Neural cell (in vitro differentiated cells): ENCODE measurements around the gene LRRC8E. TPM values are rescaled to one million over a fixed set of nuclear protein-coding genes. Genes with fewer than 3 reads are reported as not detected.

ENCODE experiments used
- H2AFZ ChIP-seq: fragments of 200-600, 300-800 bp; sonication (generic), shearing (Covaris generic); 2 replicates; pipeline ENCODE4 v1.6.0; 2014; ENCODE audit warnings: low read depth, mild to moderate bottlenecking, antibody characterized with exemption, low read length, moderate library complexity
- H3F3A ChIP-seq: fragments of 200-600 bp; shearing (Covaris generic); 2 replicates; pipeline ENCODE4 v1.6.1; 2016; ENCODE audit warnings: mild to moderate bottlenecking, moderate library complexity, mixed read lengths, antibody characterized with exemption, low read length; ENCODE audit not compliant: insufficient read depth, poor library complexity, severe bottlenecking
- H3K27ac ChIP-seq: fragments of 200-600, 300-800 bp; sonication (generic), shearing (Covaris generic); 2 replicates; pipeline ENCODE4 v1.5.1; 2014; ENCODE audit warnings: mild to moderate bottlenecking, low read length, moderate library complexity
- H3K27me3 ChIP-seq: fragments of 300-800, 200-600 bp; sonication (generic), shearing (Covaris generic); 2 replicates; pipeline ENCODE4 v1.6.0; 2014; ENCODE audit warnings: mild to moderate bottlenecking, low read depth, low read length, moderate library complexity; ENCODE audit not compliant: insufficient read depth
- H3K36me3 ChIP-seq: fragments of 300-800, 200-600 bp; sonication (generic), shearing (Covaris generic); 2 replicates; pipeline ENCODE4 v1.5.1; 2014; ENCODE audit warnings: mild to moderate bottlenecking, antibody characterized with exemption, low read length, moderate library complexity; ENCODE audit not compliant: insufficient read depth
- H3K4me2 ChIP-seq: fragments of 300-800, 200-600 bp; sonication (generic), shearing (Covaris generic); 2 replicates; pipeline ENCODE4 v1.6.0; 2014; ENCODE audit warnings: mild to moderate bottlenecking, low read length
- H3K4me3 ChIP-seq: fragments of 300-800, 200-600 bp; sonication (generic), shearing (Covaris generic); 2 replicates; pipeline ENCODE4 v1.5.1; 2014; ENCODE audit warnings: mild to moderate bottlenecking, low read length, moderate library complexity
- H3K79me2 ChIP-seq: fragments of 200-600 bp; shearing (Covaris generic); replicated peaks from 2 replicates; pipeline ENCODE4 v1.6.0; 2014; ENCODE audit warnings: mild to moderate bottlenecking, low read length, moderate library complexity; ENCODE audit not compliant: insufficient read depth
- H3K9ac ChIP-seq: fragments of 300-800, 200-600 bp; sonication (generic), shearing (Covaris generic); 2 replicates; pipeline ENCODE4 v1.6.1; 2016; ENCODE audit warnings: mild to moderate bottlenecking, low read length, mixed read lengths
- H3K9me2 ChIP-seq: fragments of 200-600 bp; shearing (Covaris generic); 2 replicates; pipeline ENCODE4 v1.6.1; 2016; ENCODE audit warnings: mild to moderate bottlenecking, low read length, mixed read lengths; ENCODE audit not compliant: insufficient read depth
- H3K9me3 ChIP-seq: fragments of 200-600, 300-800 bp; sonication (generic), shearing (Covaris generic); 2 replicates; pipeline ENCODE4 v1.6.1; 2016; ENCODE audit warnings: mild to moderate bottlenecking, mixed run types, low read length, moderate library complexity, mixed read lengths
- H4K20me1 ChIP-seq: fragments of 200-600 bp; shearing (Covaris generic); 2 replicates; pipeline ENCODE4 v1.6.1; 2016; ENCODE audit warnings: mild to moderate bottlenecking, mixed run types; ENCODE audit not compliant: insufficient read depth
- EP300 ChIP-seq: fragments of 450-650 bp; conservative IDR thresholded peaks from 2 replicates; pipeline ENCODE4 v1.6.1; 2014; ENCODE audit warnings: antibody characterized with exemption, mild to moderate bottlenecking, moderate library complexity; ENCODE audit not compliant: poor library complexity, severe bottlenecking
- EZH2 ChIP-seq: fragments of 200-600, 300-800 bp; shearing (Covaris generic), sonication (generic); IDR thresholded peaks from 2 replicates; pipeline ENCODE4 v1.6.1; 2014; ENCODE audit warnings: antibody characterized with exemption, low read length, borderline replicate concordance, mild to moderate bottlenecking; ENCODE audit not compliant: insufficient read depth, poor library complexity, severe bottlenecking
- MXI1 ChIP-seq: fragments of 450-650 bp; conservative IDR thresholded peaks from 2 replicates; pipeline ENCODE4 v1.6.1; 2014; ENCODE audit warnings: antibody characterized with exemption, mild to moderate bottlenecking; ENCODE audit not compliant: poor library complexity, severe bottlenecking
- POLR2AphosphoS5 ChIP-seq: IDR thresholded peaks from 2 replicates; pipeline ENCODE4 v1.6.1; 2012
- TAF1 ChIP-seq: IDR thresholded peaks from 2 replicates; pipeline ENCODE4 v1.6.1; 2012; ENCODE audit warnings: low read depth
- polyA plus RNA-seq: library from polyadenylated mRNA; depleted of rRNA; stranded (reverse); fragments of >200 nt; gene quantifications from 2 replicates; pipeline ENCODE4 v1.2.3, GENCODE V29; 2014
- TF ChIP-seq, protein P1 (sequence below): IDR thresholded peaks from 2 replicates; pipeline ENCODE4 v1.6.1; 2012; ENCODE audit warnings: borderline replicate concordance
- TF ChIP-seq, protein P2 (sequence below): fragments of 450-650 bp; IDR thresholded peaks from 2 replicates; pipeline ENCODE4 v1.5.1; 2014; ENCODE audit warnings: antibody characterized with exemption, mild to moderate bottlenecking, moderate library complexity; ENCODE audit not compliant: poor library complexity, severe bottlenecking

LRRC8E gene
- polyA plus RNA-seq, 1 donor from 2014 or later, result not detected

DNA sequence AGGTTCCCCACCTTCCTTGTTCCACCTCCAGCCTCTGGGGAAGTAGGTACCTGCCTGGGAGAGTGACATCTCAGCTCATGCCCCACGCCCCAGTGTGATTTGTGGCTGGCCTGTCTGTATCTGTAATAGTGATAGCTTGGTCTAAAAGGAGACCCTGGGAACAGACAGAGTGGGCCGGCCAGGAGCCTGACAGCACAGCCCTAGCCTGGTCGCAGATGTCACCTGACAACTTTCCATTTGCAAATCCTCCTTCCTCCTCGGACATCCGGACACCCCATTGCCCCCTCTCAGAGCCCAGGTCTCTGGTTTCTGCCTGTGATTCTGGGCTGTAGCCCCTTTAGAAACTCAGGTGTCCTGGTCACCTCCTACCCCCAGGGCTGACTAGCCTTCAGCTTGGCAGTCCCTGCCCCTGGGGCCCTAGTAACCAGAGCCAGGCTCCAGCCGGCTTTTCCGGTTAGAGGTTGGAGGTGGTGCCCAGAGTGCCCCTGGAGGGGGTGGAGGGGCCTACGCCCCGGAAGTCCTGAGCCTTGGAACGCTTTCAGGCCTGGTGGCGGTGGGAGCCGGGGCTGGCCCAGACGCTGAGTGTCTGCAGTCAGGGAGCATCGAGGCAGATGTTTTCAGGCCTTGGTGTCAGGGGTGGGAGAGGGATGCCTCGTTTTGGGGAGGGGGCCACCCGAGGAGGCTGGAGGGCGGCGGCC is 6.5 kb downstream of the LRRC8E start:
- TF ChIP-seq, protein P1, sequence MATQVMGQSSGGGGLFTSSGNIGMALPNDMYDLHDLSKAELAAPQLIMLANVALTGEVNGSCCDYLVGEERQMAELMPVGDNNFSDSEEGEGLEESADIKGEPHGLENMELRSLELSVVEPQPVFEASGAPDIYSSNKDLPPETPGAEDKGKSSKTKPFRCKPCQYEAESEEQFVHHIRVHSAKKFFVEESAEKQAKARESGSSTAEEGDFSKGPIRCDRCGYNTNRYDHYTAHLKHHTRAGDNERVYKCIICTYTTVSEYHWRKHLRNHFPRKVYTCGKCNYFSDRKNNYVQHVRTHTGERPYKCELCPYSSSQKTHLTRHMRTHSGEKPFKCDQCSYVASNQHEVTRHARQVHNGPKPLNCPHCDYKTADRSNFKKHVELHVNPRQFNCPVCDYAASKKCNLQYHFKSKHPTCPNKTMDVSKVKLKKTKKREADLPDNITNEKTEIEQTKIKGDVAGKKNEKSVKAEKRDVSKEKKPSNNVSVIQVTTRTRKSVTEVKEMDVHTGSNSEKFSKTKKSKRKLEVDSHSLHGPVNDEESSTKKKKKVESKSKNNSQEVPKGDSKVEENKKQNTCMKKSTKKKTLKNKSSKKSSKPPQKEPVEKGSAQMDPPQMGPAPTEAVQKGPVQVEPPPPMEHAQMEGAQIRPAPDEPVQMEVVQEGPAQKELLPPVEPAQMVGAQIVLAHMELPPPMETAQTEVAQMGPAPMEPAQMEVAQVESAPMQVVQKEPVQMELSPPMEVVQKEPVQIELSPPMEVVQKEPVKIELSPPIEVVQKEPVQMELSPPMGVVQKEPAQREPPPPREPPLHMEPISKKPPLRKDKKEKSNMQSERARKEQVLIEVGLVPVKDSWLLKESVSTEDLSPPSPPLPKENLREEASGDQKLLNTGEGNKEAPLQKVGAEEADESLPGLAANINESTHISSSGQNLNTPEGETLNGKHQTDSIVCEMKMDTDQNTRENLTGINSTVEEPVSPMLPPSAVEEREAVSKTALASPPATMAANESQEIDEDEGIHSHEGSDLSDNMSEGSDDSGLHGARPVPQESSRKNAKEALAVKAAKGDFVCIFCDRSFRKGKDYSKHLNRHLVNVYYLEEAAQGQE, result no peak
- no peak for TF ChIP-seq EP300
- TF ChIP-seq, protein P2, sequence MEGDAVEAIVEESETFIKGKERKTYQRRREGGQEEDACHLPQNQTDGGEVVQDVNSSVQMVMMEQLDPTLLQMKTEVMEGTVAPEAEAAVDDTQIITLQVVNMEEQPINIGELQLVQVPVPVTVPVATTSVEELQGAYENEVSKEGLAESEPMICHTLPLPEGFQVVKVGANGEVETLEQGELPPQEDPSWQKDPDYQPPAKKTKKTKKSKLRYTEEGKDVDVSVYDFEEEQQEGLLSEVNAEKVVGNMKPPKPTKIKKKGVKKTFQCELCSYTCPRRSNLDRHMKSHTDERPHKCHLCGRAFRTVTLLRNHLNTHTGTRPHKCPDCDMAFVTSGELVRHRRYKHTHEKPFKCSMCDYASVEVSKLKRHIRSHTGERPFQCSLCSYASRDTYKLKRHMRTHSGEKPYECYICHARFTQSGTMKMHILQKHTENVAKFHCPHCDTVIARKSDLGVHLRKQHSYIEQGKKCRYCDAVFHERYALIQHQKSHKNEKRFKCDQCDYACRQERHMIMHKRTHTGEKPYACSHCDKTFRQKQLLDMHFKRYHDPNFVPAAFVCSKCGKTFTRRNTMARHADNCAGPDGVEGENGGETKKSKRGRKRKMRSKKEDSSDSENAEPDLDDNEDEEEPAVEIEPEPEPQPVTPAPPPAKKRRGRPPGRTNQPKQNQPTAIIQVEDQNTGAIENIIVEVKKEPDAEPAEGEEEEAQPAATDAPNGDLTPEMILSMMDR, result no peak
- H3K27me3 ChIP-seq, result no peaks in the 10 kb centered on the region
- no peaks in the 10 kb centered on the region for H4K20me1 ChIP-seq
- H3K27ac ChIP-seq, result no peak overlapping the region
- H3K4me3 ChIP-seq, result no peak overlapping the region
- no peak overlapping the region for H3K4me2 ChIP-seq
- H3F3A ChIP-seq, result no peaks in the 10 kb centered on the region
- no peaks in the 10 kb centered on the region for H3K36me3 ChIP-seq
- no peak overlapping the region for H3K9ac ChIP-seq
- H2AFZ ChIP-seq, result no peak overlapping the region
- H3K9me3 ChIP-seq, result no peaks in the 10 kb centered on the region
- H3K9me2 ChIP-seq, result no peaks in the 10 kb centered on the region
- H3K79me2 ChIP-seq, result no peaks in the 10 kb centered on the region

DNA sequence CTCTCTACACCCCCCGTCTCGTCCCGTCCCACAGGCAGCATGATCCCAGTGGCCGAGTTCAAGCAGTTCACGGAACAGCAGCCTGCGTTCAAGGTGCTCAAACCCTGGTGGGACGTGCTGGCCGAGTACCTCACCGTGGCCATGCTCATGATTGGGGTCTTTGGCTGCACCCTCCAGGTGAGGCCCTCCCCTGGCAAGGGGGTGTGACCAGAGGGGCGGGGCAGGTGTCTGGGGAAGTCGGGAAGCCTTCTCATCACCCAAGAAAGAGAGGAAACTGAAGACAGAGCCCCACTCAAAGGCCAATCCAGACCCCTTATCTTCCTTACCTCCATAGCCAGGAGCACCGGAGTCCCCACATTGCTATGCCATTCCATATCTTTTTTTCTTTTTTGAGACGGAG is 7.3 kb downstream of the LRRC8E start:
- Histone ChIP-seq H3K79me2 (no peaks in the 10 kb centered on the region), H2AFZ (no peak overlapping the region), H3K4me3 (no peak overlapping the region), H3K4me2 (no peak overlapping the region), H3K9ac (no peak overlapping the region), H4K20me1 (no peaks in the 10 kb centered on the region), H3K27me3 (no peaks in the 10 kb centered on the region), H3K9me2 (no peaks in the 10 kb centered on the region), H3K9me3 (no peaks in the 10 kb centered on the region), H3F3A (no peaks in the 10 kb centered on the region), H3K27ac (no peak overlapping the region), H3K36me3 (no peaks in the 10 kb centered on the region)
- no peak for TF ChIP-seq EP300
- TF ChIP-seq, protein P2, result no peak
- TF ChIP-seq POLR2AphosphoS5, result no peak
- no peak for TF ChIP-seq TAF1
- no peak for TF ChIP-seq EZH2
- no peak for TF ChIP-seq MXI1
